ENCODE data around the gene ELOVL2.

The ELOVL2 gene

DNA sequence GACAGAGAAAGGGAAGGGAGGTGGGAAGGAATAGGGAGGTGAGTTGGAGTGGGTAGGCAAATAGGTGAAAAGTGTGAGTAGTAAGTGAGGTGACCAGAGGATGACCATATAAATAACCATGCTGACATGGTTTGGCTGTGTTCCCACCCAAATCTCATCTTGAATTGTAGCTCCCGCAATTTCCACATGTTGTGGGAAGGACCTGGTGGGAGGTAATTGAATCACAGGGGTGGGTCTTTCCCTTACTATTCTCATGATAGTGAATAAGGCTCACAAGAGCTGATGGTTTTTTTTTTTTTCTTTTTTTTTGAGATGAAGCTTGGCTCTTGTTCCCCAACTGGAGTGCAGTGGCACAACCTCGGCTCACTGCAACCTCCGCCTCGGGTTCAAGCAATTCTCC is 28.0 kb upstream of the ELOVL2 start:
- TF ChIP-seq, protein P1, sequence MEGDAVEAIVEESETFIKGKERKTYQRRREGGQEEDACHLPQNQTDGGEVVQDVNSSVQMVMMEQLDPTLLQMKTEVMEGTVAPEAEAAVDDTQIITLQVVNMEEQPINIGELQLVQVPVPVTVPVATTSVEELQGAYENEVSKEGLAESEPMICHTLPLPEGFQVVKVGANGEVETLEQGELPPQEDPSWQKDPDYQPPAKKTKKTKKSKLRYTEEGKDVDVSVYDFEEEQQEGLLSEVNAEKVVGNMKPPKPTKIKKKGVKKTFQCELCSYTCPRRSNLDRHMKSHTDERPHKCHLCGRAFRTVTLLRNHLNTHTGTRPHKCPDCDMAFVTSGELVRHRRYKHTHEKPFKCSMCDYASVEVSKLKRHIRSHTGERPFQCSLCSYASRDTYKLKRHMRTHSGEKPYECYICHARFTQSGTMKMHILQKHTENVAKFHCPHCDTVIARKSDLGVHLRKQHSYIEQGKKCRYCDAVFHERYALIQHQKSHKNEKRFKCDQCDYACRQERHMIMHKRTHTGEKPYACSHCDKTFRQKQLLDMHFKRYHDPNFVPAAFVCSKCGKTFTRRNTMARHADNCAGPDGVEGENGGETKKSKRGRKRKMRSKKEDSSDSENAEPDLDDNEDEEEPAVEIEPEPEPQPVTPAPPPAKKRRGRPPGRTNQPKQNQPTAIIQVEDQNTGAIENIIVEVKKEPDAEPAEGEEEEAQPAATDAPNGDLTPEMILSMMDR (IDR thresholded peaks at IDR 0.05; ENCODE audit: insufficient read depth, low read length, missing control alignments), result no peak
- CTCF ChIA-PET, result interaction anchor here (1.1 to 9.7 kb wide), 6 partner anchors 9 to 503 kb away, joined by 3 to 413 read pairs (median 22); no protein-coding TSS in a partner anchor
- POLR2A ChIA-PET, result no interaction called here
- H3K4me3 ChIP-seq (ENCODE audit: low read depth, low read length), result no peak overlapping the region
- DNase-seq (ENCODE audit: low read depth, low spot score), result no peak

DNA sequence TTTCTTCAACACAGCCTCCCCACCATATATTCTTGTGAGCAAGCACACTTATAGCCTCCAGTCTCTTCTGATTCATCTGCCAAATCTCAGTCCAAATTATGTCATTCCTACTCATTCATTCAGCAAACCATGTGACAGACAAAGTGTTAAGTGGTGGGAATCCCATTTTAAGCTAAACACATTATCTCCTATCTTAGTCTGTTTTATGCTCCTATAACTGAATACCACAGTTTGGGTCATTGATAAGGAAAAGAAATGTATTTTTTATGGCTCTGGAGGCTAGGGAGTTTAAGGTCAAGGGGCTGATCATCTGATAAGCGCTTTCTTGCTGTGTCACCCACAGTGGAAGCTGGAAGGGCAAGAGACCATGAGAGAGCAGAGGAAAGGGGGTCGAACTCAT is 25.7 kb upstream of the ELOVL2 start:
- no peak overlapping the region for H3K4me3 ChIP-seq (ENCODE audit: low read depth, low read length)
- ChIA-PET CTCF (interaction anchor here (0.9 to 9.7 kb wide), 16 partner anchors 9 to 508 kb away, joined by 3 to 413 read pairs (median 10); no protein-coding TSS in a partner anchor), POLR2A (no interaction called here)
- TF ChIP-seq, protein P1 (IDR thresholded peaks at IDR 0.05; ENCODE audit: insufficient read depth, low read length, missing control alignments), result no peak
- DNase-seq (ENCODE audit: low read depth, low spot score), result no peak

DNA sequence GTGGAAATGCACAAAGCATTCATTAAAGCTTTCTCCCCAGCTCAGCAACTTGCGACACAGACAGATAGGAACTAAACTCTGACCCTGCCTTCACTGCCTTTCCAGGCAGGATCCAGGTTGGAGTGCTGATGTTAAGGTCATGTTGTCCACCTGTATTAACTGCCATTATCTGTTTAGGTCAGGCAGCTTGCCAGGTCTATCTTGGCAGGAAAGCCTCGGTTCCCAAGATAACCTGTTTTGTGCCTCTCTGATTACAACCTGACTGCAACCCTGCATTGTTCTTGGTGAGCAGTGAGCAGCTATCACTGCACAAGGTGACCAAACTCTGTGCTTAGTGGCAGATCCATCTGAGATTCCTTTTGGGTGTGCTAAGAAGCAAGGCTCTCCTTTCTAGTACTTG is 23.2 kb upstream of the ELOVL2 start:
- ChIA-PET CTCF (interaction anchor here (0.7 to 7.3 kb wide), 10 partner anchors 10 to 508 kb away, joined by 3 to 222 read pairs (median 7); no protein-coding TSS in a partner anchor), POLR2A (no interaction called here)
- TF ChIP-seq, protein P1 (IDR thresholded peaks at IDR 0.05; ENCODE audit: insufficient read depth, low read length, missing control alignments), result no peak
- no peak overlapping the region for H3K4me3 ChIP-seq (ENCODE audit: low read depth, low read length)
- DNase-seq (ENCODE audit: low read depth, low spot score), result no peak

DNA sequence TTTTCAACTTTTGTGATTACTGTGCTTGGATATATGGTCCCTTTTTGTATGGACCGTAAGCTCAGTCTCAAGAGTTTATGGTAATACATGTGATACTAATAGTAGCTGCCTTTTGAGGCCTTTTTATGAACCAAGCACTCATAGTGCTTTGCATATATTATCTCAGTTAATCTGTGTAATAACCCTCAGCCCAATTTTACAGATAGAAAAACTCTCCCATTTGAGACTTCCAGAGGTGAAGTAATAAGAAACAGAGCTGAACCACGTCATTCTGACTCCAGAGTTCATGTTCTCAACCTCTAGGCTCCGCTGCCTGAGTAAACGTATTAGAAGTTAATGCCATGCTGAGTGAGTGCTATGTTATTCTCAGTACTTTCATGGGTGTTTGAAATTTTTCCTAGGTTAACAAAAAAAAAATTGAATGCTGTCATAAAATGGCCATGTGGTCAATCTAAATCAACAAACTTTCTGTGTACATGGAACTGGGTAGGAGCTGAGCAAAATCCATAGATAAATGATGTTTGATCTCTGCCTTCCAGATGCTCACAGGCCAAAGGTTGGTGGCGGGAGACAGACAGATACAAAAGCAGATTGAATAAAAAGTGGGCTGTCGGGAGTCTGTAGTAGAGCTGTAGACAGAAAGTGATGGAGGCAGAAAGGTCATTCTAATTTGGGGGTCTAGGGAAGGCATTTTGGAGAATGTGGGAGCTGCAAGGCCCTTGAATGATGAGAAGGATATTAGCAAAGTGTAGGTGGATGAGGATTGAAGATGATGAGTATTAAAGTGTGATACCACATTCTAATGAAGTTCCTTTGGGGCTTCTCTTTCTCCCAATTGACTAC is 22.6 kb upstream of the ELOVL2 start:
- TF ChIP-seq, protein P1 (IDR thresholded peaks at IDR 0.05; ENCODE audit: insufficient read depth, low read length, missing control alignments), result no peak
- CTCF ChIA-PET, result interaction anchor here (0.7 to 7.3 kb wide), 12 partner anchors 8 to 509 kb away, joined by 3 to 222 read pairs (median 6); no protein-coding TSS in a partner anchor
- no peak overlapping the region for H3K4me3 ChIP-seq (ENCODE audit: low read depth, low read length)
- POLR2A ChIA-PET, result no interaction called here
- DNase-seq (ENCODE audit: low read depth, low spot score), result no peak

DNA sequence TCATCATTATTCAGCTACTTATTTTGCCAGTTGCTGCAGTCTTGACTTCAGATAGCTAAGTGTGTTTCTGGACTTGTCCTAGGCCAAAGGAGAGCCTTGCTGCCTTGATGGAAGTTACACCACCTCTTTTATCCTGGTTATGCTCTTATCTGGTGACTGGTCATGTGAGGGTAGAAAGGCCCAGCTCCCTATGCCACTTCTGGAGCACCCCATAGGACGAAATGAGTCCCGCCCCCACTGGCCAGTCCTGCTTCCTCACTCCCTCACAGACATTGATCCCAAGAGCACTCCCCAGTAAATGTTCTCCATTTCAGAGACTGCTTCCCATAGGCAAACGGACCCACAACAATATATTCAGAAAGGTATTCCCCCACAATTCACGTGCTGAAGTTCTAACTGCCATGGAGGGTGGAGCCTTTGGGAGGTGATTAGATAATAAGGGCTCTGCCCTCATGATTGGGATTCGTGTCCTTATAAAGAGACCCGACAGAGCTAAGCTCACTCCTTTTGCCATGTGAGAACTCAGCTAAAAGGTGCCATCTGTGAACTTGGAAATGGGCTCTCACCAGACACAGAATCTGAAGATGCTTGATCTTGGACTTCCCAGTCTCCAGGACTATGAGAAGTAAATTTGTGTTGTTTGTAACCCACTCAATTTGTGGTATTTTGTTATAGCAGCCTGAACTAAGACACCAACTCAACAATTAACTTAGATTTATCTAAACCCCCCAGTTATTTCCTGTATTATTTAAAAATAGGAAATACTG is 21.5 kb upstream of the ELOVL2 start:
- no peak for DNase-seq (ENCODE audit: low read depth, low spot score)
- TF ChIP-seq, protein P1 (IDR thresholded peaks at IDR 0.05; ENCODE audit: insufficient read depth, low read length, missing control alignments), result no peak
- CTCF ChIA-PET, result interaction anchor here (0.7 to 7.3 kb wide), 13 partner anchors 9 to 587 kb away, joined by 3 to 222 read pairs (median 5); partner anchors contain the start of gene ELOVL2
- POLR2A ChIA-PET, result no interaction called here
- H3K4me3 ChIP-seq (ENCODE audit: low read depth, low read length), result no peak overlapping the region

DNA sequence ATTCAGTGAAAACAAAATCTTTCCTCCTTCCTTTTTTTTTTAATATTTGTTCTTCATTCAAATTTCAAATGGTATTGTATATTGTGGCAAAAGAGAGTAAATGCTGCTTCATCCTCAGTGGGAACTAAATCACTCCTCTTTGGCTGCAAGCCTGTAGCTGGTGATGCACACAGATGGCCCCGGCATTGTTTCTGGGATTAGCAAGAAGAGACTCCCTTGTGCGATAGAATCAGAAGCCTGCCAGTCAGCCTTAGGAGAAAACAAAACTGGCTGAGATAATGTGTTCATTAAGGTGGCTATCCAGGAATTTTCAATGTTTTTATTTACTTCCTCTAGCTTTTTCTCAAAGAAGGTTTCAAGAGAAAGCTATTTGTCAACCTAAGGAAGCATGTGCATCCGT is 20.7 kb upstream of the ELOVL2 start:
- ChIA-PET POLR2A (no interaction called here), CTCF (interaction anchor here (0.6 to 7.3 kb wide), 13 partner anchors 7 to 586 kb away, joined by 3 to 222 read pairs (median 5); partner anchors contain the start of gene ELOVL2)
- TF ChIP-seq, protein P1 (IDR thresholded peaks at IDR 0.05; ENCODE audit: insufficient read depth, low read length, missing control alignments), result no peak
- no peak for DNase-seq (ENCODE audit: low read depth, low spot score)
- no peak overlapping the region for H3K4me3 ChIP-seq (ENCODE audit: low read depth, low read length)
